Lung (tissue), 13 donors: ENCODE data around the gene GNG12. TPM values are rescaled to one million over a fixed set of nuclear protein-coding genes. Genes with fewer than 3 reads are reported as not detected.

ENCODE experiments used
- ATAC-seq: fragments of 200-7000 bp; cut with Tn5 transposase; one replicate; pipeline ENCODE4 v1.9.1; 2020; ENCODE audit warnings: moderate number of reproducible peaks; ENCODE audit not compliant: insufficient read depth, low FRiP score
- DNase-seq, 3 donors: peaks; one replicate each; pipeline ENCODE4 v3.0.0-alpha.2; 2013 to 2017
- H3K27ac ChIP-seq, 2 donors: one replicate each; pipeline ENCODE4 v1.5.1; 2013; ENCODE audit warnings: mild to moderate bottlenecking in 2 of 2, moderate library complexity in 2 of 2, control low read depth in 1 of 2, inconsistent platforms in 1 of 2, low read depth in 1 of 2, low read length in 1 of 2
- H3K27me3 ChIP-seq, 3 donors: one replicate each; pipeline ENCODE4 v1.5.1; 2013; ENCODE audit warnings: low read length in 2 of 3; ENCODE audit not compliant: control insufficient read depth in 3 of 3, insufficient read depth in 3 of 3
- H3K36me3 ChIP-seq, 4 donors: one replicate each; pipeline ENCODE4 v1.5.1; 2013; ENCODE audit warnings: low read length in 4 of 4, mild to moderate bottlenecking in 1 of 4, moderate library complexity in 1 of 4; ENCODE audit not compliant: control insufficient read depth in 4 of 4, insufficient read depth in 4 of 4
- H3K4me1 ChIP-seq, 5 donors: one replicate each; pipeline ENCODE4 v1.5.1; 2013; ENCODE audit warnings: low read length in 5 of 5, mild to moderate bottlenecking in 2 of 5, moderate library complexity in 1 of 5; ENCODE audit not compliant: control insufficient read depth in 5 of 5, insufficient read depth in 5 of 5
- H3K4me3 ChIP-seq: one replicate; pipeline ENCODE4 v1.5.1; 2013; ENCODE audit warnings: mild to moderate bottlenecking, control low read depth, moderate library complexity
- H3K9ac ChIP-seq, 2 donors: one replicate each; pipeline ENCODE4 v1.5.1; 2013; ENCODE audit warnings: low read length in 2 of 2, control low read depth in 1 of 2; ENCODE audit not compliant: insufficient read depth in 1 of 2
- H3K9me3 ChIP-seq, 4 donors: one replicate each; pipeline ENCODE4 v1.5.1; 2013; ENCODE audit warnings: low read length in 3 of 4, mild to moderate bottlenecking in 1 of 4, moderate library complexity in 1 of 4; ENCODE audit not compliant: control insufficient read depth in 4 of 4, insufficient read depth in 3 of 4
- CTCF ChIP-seq: IDR thresholded peaks from 2 replicates; pipeline ENCODE4 v1.5.1; 2012; ENCODE audit warnings: mild to moderate bottlenecking; ENCODE audit errors: control extremely low read depth, extremely low read depth
- WGBS, 2 donors: extraction: QIAGEN DNeasy Blood & Tissue Kit; methylation state at CpG; one replicate each; pipeline ENCODE4 v1.1.7; 2013; 5-methylcytosine and 5-hydroxymethylcytosine counted together
- polyA plus RNA-seq, 2 donors: library from polyadenylated mRNA; stranded (reverse); fragments of 200-250 nt; gene quantifications; one replicate each; pipeline ENCODE4 v1.2.1, GENCODE V29; 2013
- small RNA-seq: library from RNA; depleted of rRNA; stranded (forward); fragments of <200 nt; gene quantifications from one replicate; pipeline ENCODE3, GENCODE V24; 2014; ENCODE audit warnings: low replicate concordance
- total RNA-seq, 2 donors: library from RNA; depleted of rRNA in 1 of 2; stranded (reverse); fragments of >200 nt in 1 of 2; gene quantifications; one replicate each; pipeline ENCODE4 v1.2.1, GENCODE V29; 2014 to 2021
- donor health status: control.
- donor health status: control.
- donor health status: Bipolar disorder and iron deficiency.
- donor health status: healthy.
- donor health status: DM: yes; HTN: yes; CAD: no.

GNG12 gene
- total and polyA plus RNA-seq, 4 donors: 14.0 to 68.4 (median 32.1) TPM

DNA sequence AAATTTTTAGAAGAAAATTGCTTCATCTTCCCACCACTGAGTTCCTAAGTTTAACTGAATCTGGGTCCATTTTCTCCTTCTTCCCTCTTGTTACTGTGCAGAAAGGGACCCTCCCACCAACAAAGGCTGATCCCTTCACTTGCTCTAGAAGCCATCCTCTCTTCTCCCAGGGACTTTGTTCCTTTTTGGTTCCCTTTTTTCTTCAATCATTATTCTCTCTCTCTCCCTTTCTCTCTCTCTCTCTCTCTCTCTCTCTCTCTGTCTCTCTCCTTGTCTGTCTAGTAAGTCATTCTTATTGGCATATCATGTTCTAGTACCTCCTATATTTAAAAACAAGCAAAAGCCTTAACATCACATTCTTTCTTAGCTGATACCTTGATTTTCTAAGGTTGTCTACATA lies 180.0 kb downstream of the GNG12 start:
- DNase-seq: no peak
- H3K4me1 ChIP-seq: peaks cover 0 to 1% (median 0%) of the 10 kb centered on the region in 5 donors
- no peak for ATAC-seq
- H3K4me3 ChIP-seq: no peak overlapping the region
- no peak overlapping the region for H3K27ac ChIP-seq
- TF ChIP-seq CTCF: no peak
- no peak overlapping the region for H3K9ac ChIP-seq
- H3K9me3 ChIP-seq: no peaks in the 10 kb centered on the region
- H3K27me3 ChIP-seq: no peaks in the 10 kb centered on the region
- no peaks in the 10 kb centered on the region for H3K36me3 ChIP-seq

DNA sequence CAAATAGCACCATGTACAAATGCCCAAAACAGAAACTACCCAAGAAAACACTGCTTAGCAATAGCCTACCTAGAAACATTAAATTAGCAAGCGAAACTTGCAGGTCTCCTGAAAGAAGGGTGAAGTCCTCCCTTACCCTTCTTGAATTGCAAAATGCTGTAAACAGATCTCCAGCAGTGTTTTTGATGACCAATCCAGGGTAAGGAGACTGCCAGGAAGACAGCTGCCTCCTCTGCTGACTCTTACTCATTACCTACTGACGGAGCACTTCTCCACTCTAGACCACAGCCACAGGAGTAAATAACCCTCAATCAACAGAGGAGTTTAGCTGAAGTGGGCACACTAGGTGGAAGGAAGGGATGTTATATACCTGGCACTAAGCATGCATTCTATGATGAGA lies 180.5 kb downstream of the GNG12 start:
- Histone ChIP-seq H3K27ac (no peak overlapping the region), H3K4me3 (no peak overlapping the region), H3K9ac (no peak overlapping the region), H3K27me3 (no peaks in the 10 kb centered on the region), H3K9me3 (no peaks in the 10 kb centered on the region), H3K36me3 (no peaks in the 10 kb centered on the region), H3K4me1 (peaks cover 0 to 1% (median 0%) of the 10 kb centered on the region in 5 donors)
- WGBS, 2 donors: 52 to 60% methylated on average over 2 of the region's 2 CpGs
- no peak for ATAC-seq
- DNase-seq: no peak
- no peak for TF ChIP-seq CTCF

Small RNAs within 50 kb of the gene (small RNA-seq; reads per million reads assigned to genes)
- gene RN7SL392P: not detected
- not detected for gene RNU7-80P

Other genes with a start within 250 kb of the GNG12 start
- gene GADD45A, start 148.3 kb downstream of the GNG12 start, total RNA-seq: 10 to 100 TPM; 12.9 to 35.2 TPM
- gene GADD45A, start 148.3 kb downstream of the GNG12 start, polyA plus RNA-seq: 10 to 100 TPM; 35.2 to 52.0 TPM
- 1 to 10 TPM in 1 of 2 donors, under 1 TPM in 1; 0.77 to 3.5 TPM for gene DIRAS3, start 217.2 kb upstream of the GNG12 start, total RNA-seq
- 1 to 10 TPM in 1 of 2 donors, under 1 TPM in 1; 0.68 to 2.4 TPM for gene DIRAS3, start 217.2 kb upstream of the GNG12 start, polyA plus RNA-seq